GM12878 (cell line): ENCODE data around the gene CITED2. TPM values are rescaled to one million over a fixed set of nuclear protein-coding genes. Genes with fewer than 3 reads are reported as not detected.

Source experiments
- ATAC-seq: fragments of 200-7000 bp; cut with Tn5 transposase; 3 replicates; pipeline ENCODE4 v1.9.1; 2020; ENCODE audit warnings: mild to moderate bottlenecking, moderate library complexity
- BruUV-seq: library from RNA; stranded (reverse); fragments of 400-500 nt; replicated peaks from 2 replicates; lab custom pipeline; 2021; lab: Mats Ljungman, UMichigan
- CTCF ChIA-PET: fragments of 300-600 bp; sonication (Branson Sonifier 250); formaldehyde crosslinking; extraction: SDS; loops from one replicate; lab custom pipeline; 2021; ENCODE audit warnings: inconsistent platforms; lab: Yijun Ruan, JAX
- POLR2A ChIA-PET: fragments of 350-600 bp; formaldehyde crosslinking; extraction: SDS; loops from one replicate; lab custom pipeline; 2021; ENCODE audit warnings: inconsistent platforms; lab: Charles Lee
- RAD21 ChIA-PET: fragments of 300-600 bp; sonication (Branson Sonifier 250); formaldehyde crosslinking; loops from one replicate; lab custom pipeline; 2023; ENCODE audit warnings: antibody characterized with exemption; ENCODE audit not compliant: unreplicated experiment; lab: Charles Lee
- SMC1A ChIA-PET: fragments of 300-600 bp; sonication (Branson Sonifier 250); formaldehyde crosslinking; loops from one replicate; lab custom pipeline; 2023; ENCODE audit not compliant: unreplicated experiment, uncharacterized antibody; lab: Charles Lee
- DNase-seq: peaks from one replicate; pipeline ENCODE4 v3.0.0-alpha.2; 2011; ENCODE audit warnings: low read depth, low spot score
- FAIRE-seq: peaks from 3 replicates; lab custom pipeline; 2011; peaks lifted over from hg19 to GRCh38; lab: Jason Lieb, UNC
- H2AFZ ChIP-seq: 2 replicates; pipeline ENCODE4 v1.6.0; 2011; ENCODE audit warnings: low read depth, low read length, control low read depth; ENCODE audit not compliant: control insufficient read depth
- H3K27ac ChIP-seq: 2 replicates; pipeline ENCODE4 v1.5.1; 2011; ENCODE audit warnings: control low read depth; ENCODE audit not compliant: control insufficient read depth, insufficient read depth
- H3K27me3 ChIP-seq, 2 experiments: replicated peaks in 1 of 2; 2 replicates each; pipeline versions ENCODE4 v1.6.0 to v1.6.1; 2011; ENCODE audit warnings: low read length in 1 of 2; ENCODE audit not compliant: control insufficient read depth in 2 of 2, insufficient read depth in 2 of 2
- H3K36me3 ChIP-seq, 2 experiments: 2 replicates each; pipeline ENCODE4 v1.5.1; 2011; ENCODE audit warnings: low read length in 1 of 2; ENCODE audit not compliant: control insufficient read depth in 2 of 2, insufficient read depth in 2 of 2
- H3K4me1 ChIP-seq: 2 replicates; pipeline ENCODE4 v1.6.1; 2011; ENCODE audit warnings: mild to moderate bottlenecking, low read length, moderate library complexity, mixed read lengths; ENCODE audit not compliant: control insufficient read depth, insufficient read depth
- H3K4me2 ChIP-seq: 2 replicates; pipeline ENCODE4 v1.6.0; 2011; ENCODE audit warnings: control low read depth; ENCODE audit not compliant: control insufficient read depth, insufficient read depth
- H3K4me3 ChIP-seq: fragments of 200-600 bp; sonication (generic); 2 replicates; pipeline ENCODE4 v1.5.1; 2016
- H3K79me2 ChIP-seq: 2 replicates; pipeline ENCODE4 v1.6.0; 2011; ENCODE audit warnings: low read length; ENCODE audit not compliant: control insufficient read depth, insufficient read depth
- H3K9ac ChIP-seq: 2 replicates; pipeline ENCODE4 v1.8.0; 2011; ENCODE audit warnings: low read length, control low read depth, mixed read lengths; ENCODE audit not compliant: control insufficient read depth, insufficient read depth
- H3K9me3 ChIP-seq: replicated peaks from 3 replicates; pipeline ENCODE4 v1.5.1; 2011; ENCODE audit warnings: mild to moderate bottlenecking, low read length; ENCODE audit not compliant: control insufficient read depth, insufficient read depth
- H4K20me1 ChIP-seq: 2 replicates; pipeline ENCODE4 v1.6.0; 2011; ENCODE audit not compliant: control insufficient read depth, insufficient read depth
- BCL11A ChIP-seq: IDR thresholded peaks from 2 replicates; pipeline ENCODE4 v1.6.1; 2011; ENCODE audit warnings: low read depth, low read length
- CEBPB ChIP-seq, 2 experiments: fragments of 150-350 bp in 1 of 2; IDR thresholded peaks; 2 replicates each; pipeline ENCODE4 v1.6.1; 2012 to 2014; ENCODE audit warnings: low read depth in 2 of 2, low read length in 2 of 2, borderline replicate concordance in 1 of 2, inconsistent platforms in 1 of 2
- CHD2 ChIP-seq: IDR thresholded peaks from 2 replicates; pipeline ENCODE4 v1.6.1; 2011; ENCODE audit warnings: low read depth, low read length, improper control_type of control experiment, borderline replicate concordance
- EZH2 ChIP-seq: IDR thresholded peaks from 2 replicates; pipeline ENCODE4 v1.6.1; 2012; ENCODE audit warnings: low read depth, mild to moderate bottlenecking, control low read depth, inconsistent platforms, low read length, borderline replicate concordance; ENCODE audit not compliant: control insufficient read depth
- FOS ChIP-seq: IDR thresholded peaks from 3 replicates; pipeline ENCODE4 v1.6.1; 2011; ENCODE audit warnings: borderline replicate concordance; ENCODE audit not compliant: insufficient read length; ENCODE audit errors: extremely low read depth
- IRF4 ChIP-seq: IDR thresholded peaks from 2 replicates; pipeline ENCODE4 v1.6.1; 2011; ENCODE audit warnings: low read depth, low read length
- MYC ChIP-seq: IDR thresholded peaks from 2 replicates; pipeline ENCODE4 v1.6.1; 2011; ENCODE audit warnings: mild to moderate bottlenecking, low read length, moderate library complexity, inconsistent platforms; ENCODE audit not compliant: insufficient read depth, insufficient replicate concordance, insufficient read length, severe bottlenecking
- NFIC ChIP-seq: IDR thresholded peaks from 2 replicates; pipeline ENCODE4 v1.6.1; 2012; ENCODE audit warnings: low read depth, mild to moderate bottlenecking, inconsistent platforms, low read length, moderate library complexity
- NFYB ChIP-seq: IDR thresholded peaks from 2 replicates; pipeline ENCODE4 v1.6.1; 2011; ENCODE audit warnings: low read depth, mild to moderate bottlenecking, low read length, improper control_type of control experiment, moderate library complexity; ENCODE audit not compliant: insufficient read depth
- PAX5 ChIP-seq: IDR thresholded peaks from 2 replicates; pipeline ENCODE4 v1.6.1; 2011; ENCODE audit warnings: low read depth, low read length, borderline replicate concordance
- RAD21 ChIP-seq: IDR thresholded peaks from 2 replicates; pipeline ENCODE4 v1.6.1; 2011; ENCODE audit warnings: mild to moderate bottlenecking, low read depth, low read length, moderate library complexity; ENCODE audit not compliant: insufficient read depth
- RFX5 ChIP-seq: IDR thresholded peaks from 2 replicates; pipeline ENCODE4 v1.6.1; 2011; ENCODE audit warnings: low read depth, low read length, improper control_type of control experiment
- SKIL ChIP-seq: fragments of 450-650 bp; IDR thresholded peaks from 2 replicates; pipeline ENCODE4 v1.6.1; 2017; ENCODE audit warnings: mild to moderate bottlenecking, low read depth, inconsistent platforms; ENCODE audit not compliant: poor library complexity, severe bottlenecking
- SMC3 ChIP-seq: IDR thresholded peaks from 2 replicates; pipeline ENCODE4 v1.6.1; 2011; ENCODE audit warnings: low read length, improper control_type of control experiment, borderline replicate concordance
- SPI1 ChIP-seq: IDR thresholded peaks from 2 replicates; pipeline ENCODE4 v1.6.1; 2011; ENCODE audit warnings: low read depth, mild to moderate bottlenecking, low read length, moderate library complexity, borderline replicate concordance; ENCODE audit not compliant: insufficient read depth
- TARDBP ChIP-seq: IDR thresholded peaks from 2 replicates; pipeline ENCODE4 v1.6.1; 2016; ENCODE audit warnings: borderline replicate concordance
- TBL1XR1 ChIP-seq: IDR thresholded peaks from 2 replicates; pipeline ENCODE4 v1.6.1; 2012; ENCODE audit warnings: low read depth, low read length, improper control_type of control experiment
- YY1 ChIP-seq: IDR thresholded peaks from 2 replicates; pipeline ENCODE4 v1.6.1; 2011; ENCODE audit warnings: low read depth, mild to moderate bottlenecking, low read length
- ZNF274 ChIP-seq: IDR thresholded peaks from one replicate; pipeline ENCODE4 v1.8.0; 2011; ENCODE audit not compliant: insufficient read length, insufficient read depth
- WGBS: methylation state at CpG from one replicate; pipeline ENCODE4 v1.1.6; 2016; ENCODE audit warnings: low lambda C conversion rate; ENCODE audit not compliant: insufficient replicate concordance, insufficient coverage; ENCODE audit errors: missing lambda C conversion rate; 5-methylcytosine and 5-hydroxymethylcytosine counted together
- in situ Hi-C: fragments of 300-500 bp; cut with MboI; formaldehyde crosslinking; loops from 9 replicates; pipeline ENCODE4 v1.14.3; 2018; ENCODE audit warnings: mixed read lengths
- intact Hi-C: fragments of 100-400 bp; cut with micrococcal nuclease; formaldehyde crosslinking; loops from one replicate; pipeline ENCODE4 v1.14.2; 2022; ENCODE audit not compliant: unreplicated experiment
- polyA plus RNA-seq, 11 experiments: library from polyadenylated mRNA; depleted of rRNA in 4 of 11; unstranded in 6 of 11; stranded (reverse) in 5 of 11; fragments of >200 nt; fragmentation: Nextera tagmentation in 4 of 11; fragmentation: Illumina TruSeq in 1 of 11; extraction: Ambion mirVana in 4 of 11; extraction: Trizol in 1 of 11; gene quantifications; 1 replicate in 1 of 11; 2 replicates in 10 of 11; pipeline versions ENCODE4 v1.2.1 to v1.2.3, GENCODE V29; 2011 to 2016; ENCODE audit warnings: inconsistent platforms in 2 of 11, missing spikeins in 2 of 11, low read depth in 1 of 11
- total RNA-seq, 4 experiments: library from RNA; depleted of rRNA in 3 of 4; stranded (reverse); fragments of >200 nt in 3 of 4; fragmentation: Illumina TruSeq in 1 of 4; extraction: Trizol in 1 of 4; gene quantifications; 2 replicates each; pipeline versions ENCODE4 v1.2.1 to v1.2.3, GENCODE V29; 2013 to 2021
- TF ChIP-seq, protein P1 (sequence below): fragments of 450-650 bp; IDR thresholded peaks from 2 replicates; pipeline ENCODE4 v1.6.1; 2017; ENCODE audit warnings: low read depth, mild to moderate bottlenecking, moderate library complexity

The CITED2 gene
- total and polyA plus RNA-seq, 10 of the 15 experiments (the other 5 are each of a cell fraction or from before 2014, with no cell fraction given) = 0.08 to 20.0 (median 7.3) TPM

- Histone ChIP-seq H3K79me2 (no peaks in the 10 kb centered on the region), H4K20me1 (no peaks in the 10 kb centered on the region), H3K27me3 (no peaks in the 10 kb centered on the region), H3K9ac (no peak overlapping the region), H3K4me2 (no peak overlapping the region), H3K4me1 (no peaks in the 10 kb centered on the region), H3K9me3 (no peaks in the 10 kb centered on the region), H2AFZ (no peak overlapping the region), H3K27ac (no peak overlapping the region), H3K36me3 (no peaks in the 10 kb centered on the region), H3K4me3 (no peak overlapping the region)
- DNase-seq (peak; percentile 48), ATAC-seq (peak; percentile 79), FAIRE-seq (peak; percentile 81)
- BruUV-seq = no TSS peak
- 59% methylated on average over 4 of the region's 4 CpGs for WGBS
- ChIA-PET CTCF (interaction anchor here (0.6 to 4.9 kb wide), 68 partner anchors 8 to 1248 kb away, joined by 3 to 254 read pairs (median 4); partner anchors contain the start of genes CITED2 and TXLNB), SMC1A (interaction anchor here (0.6 to 3.4 kb wide), 63 partner anchors 10 to 1536 kb away, joined by 3 to 236 read pairs (median 4); partner anchors contain the start of genes CITED2, HECA, REPS1 and TXLNB), POLR2A (interaction anchor here (1.0 kb wide), 1 partner anchor 145 kb away, joined by 8 read pairs; no protein-coding TSS in a partner anchor), RAD21 (interaction anchor here (0.5 to 3.3 kb wide), 51 partner anchors 9 to 818 kb away, joined by 3 to 245 read pairs (median 4); partner anchors contain the start of genes CCDC28A, CITED2 and TXLNB)
- in situ Hi-C loops (no loop called here), intact Hi-C loops (loop anchor here (1.0 to 10.0 kb wide), 6 partner anchors 73 to 548 kb away; partner anchors contain the start of gene TXLNB)
- TF ChIP-seq CHD2 (no peak), BCL11A (no peak), NFYB (no peak), IRF4 (no peak), TBL1XR1 (no peak), TARDBP (no peak), PAX5 (no peak), ZNF274 (no peak), SMC3 (peak; percentile 98), SPI1 (no peak), RFX5 (no peak), RAD21 (peak; percentile 92), CEBPB (IDR thresholded peaks at IDR 0.05; ENCODE audit: borderline replicate concordance in 1 of 2, low read depth in 2 of 2, low read length in 2 of 2) (no peak), NFIC (no peak), FOS (no peak), SKIL (peak; percentile 40), YY1 (0 out of 2 replicates have a peak, but pooled peaks have one; percentile 23), MYC (no peak), EZH2 (no peak)
- TF ChIP-seq, protein P1, sequence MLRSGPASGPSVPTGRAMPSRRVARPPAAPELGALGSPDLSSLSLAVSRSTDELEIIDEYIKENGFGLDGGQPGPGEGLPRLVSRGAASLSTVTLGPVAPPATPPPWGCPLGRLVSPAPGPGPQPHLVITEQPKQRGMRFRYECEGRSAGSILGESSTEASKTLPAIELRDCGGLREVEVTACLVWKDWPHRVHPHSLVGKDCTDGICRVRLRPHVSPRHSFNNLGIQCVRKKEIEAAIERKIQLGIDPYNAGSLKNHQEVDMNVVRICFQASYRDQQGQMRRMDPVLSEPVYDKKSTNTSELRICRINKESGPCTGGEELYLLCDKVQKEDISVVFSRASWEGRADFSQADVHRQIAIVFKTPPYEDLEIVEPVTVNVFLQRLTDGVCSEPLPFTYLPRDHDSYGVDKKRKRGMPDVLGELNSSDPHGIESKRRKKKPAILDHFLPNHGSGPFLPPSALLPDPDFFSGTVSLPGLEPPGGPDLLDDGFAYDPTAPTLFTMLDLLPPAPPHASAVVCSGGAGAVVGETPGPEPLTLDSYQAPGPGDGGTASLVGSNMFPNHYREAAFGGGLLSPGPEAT = no peak
Observed at GRCh38 chr6:139364302-139364981, 10.0 kb downstream of the CITED2 start.
